K562 (cell line): ENCODE data around the gene SH3GL3. TPM values are rescaled to one million over a fixed set of nuclear protein-coding genes. Genes with fewer than 3 reads are reported as not detected.
A peak's percentile ranks its signal among the peaks of the same experiment; 100 is the strongest.

Source experiments
- ADNP ChIP-seq: fragments of 200-800 bp; sonication (Bioruptor generic); IDR thresholded peaks from 2 replicates; pipeline ENCODE4 v1.6.1; 2016; ENCODE audit warnings: missing genetic modification characterization, missing compliant biosample characterization
- AFF1 ChIP-seq, 2 experiments: fragments of 450-650 bp; IDR thresholded peaks; 2 replicates each; pipeline ENCODE4 v1.6.1; 2018; ENCODE audit warnings: mild to moderate bottlenecking in 2 of 2, low read depth in 1 of 2; ENCODE audit not compliant: partially characterized antibody in 2 of 2
- L3MBTL2 ChIP-seq: fragments of 450-650 bp; IDR thresholded peaks from 2 replicates; pipeline ENCODE4 v1.6.1; 2016; ENCODE audit warnings: mild to moderate bottlenecking, moderate library complexity
- NCOA4 ChIP-seq: fragments of 450-650 bp; IDR thresholded peaks from 2 replicates; pipeline ENCODE4 v1.6.1; 2018; ENCODE audit warnings: mild to moderate bottlenecking; ENCODE audit not compliant: partially characterized antibody
- SMAD3 ChIP-seq: fragments of 450-650 bp; formaldehyde crosslinking; conservative IDR thresholded peaks from 2 replicates; pipeline ENCODE4 v1.4.0; 2020; ENCODE audit warnings: mild to moderate bottlenecking
- SP2 ChIP-seq: IDR thresholded peaks from 2 replicates; pipeline ENCODE4 v1.6.1; 2011; ENCODE audit warnings: mild to moderate bottlenecking, low read depth, low read length, moderate library complexity; ENCODE audit not compliant: poor library complexity, severe bottlenecking; ENCODE audit errors: extremely low read depth
- TRIM25 ChIP-seq: fragments of 450-650 bp; IDR thresholded peaks from 2 replicates; pipeline ENCODE4 v1.7.0; 2016; ENCODE audit warnings: borderline replicate concordance
- ZBTB12 ChIP-seq: fragments of 250-450 bp; sonication (Bioruptor Pico); IDR thresholded peaks from 2 replicates; pipeline ENCODE4 v1.4.0; 2020
- ZBTB40 ChIP-seq, 2 experiments: fragments of 450-650 bp in 1 of 2; sonication (generic) in 1 of 2; formaldehyde crosslinking in 1 of 2; IDR thresholded peaks; 2 replicates each; pipeline versions ENCODE4 v1.7.1 to v1.9.0; 2016 to 2022; ENCODE audit warnings: inconsistent platforms in 1 of 2, mild to moderate bottlenecking in 1 of 2, missing genetic modification reagents in 1 of 2
- ZBTB7A ChIP-seq: IDR thresholded peaks from 2 replicates; pipeline ENCODE4 v1.6.1; 2011; ENCODE audit warnings: low read depth, mild to moderate bottlenecking, low read length, moderate library complexity, borderline replicate concordance; ENCODE audit not compliant: control insufficient read depth
- polyA plus RNA-seq, 8 experiments: library from polyadenylated mRNA; depleted of rRNA in 4 of 8; stranded (reverse) in 5 of 8; unstranded in 3 of 8; fragments of >200 nt; fragmentation: Nextera tagmentation in 2 of 8; fragmentation: Illumina TruSeq in 1 of 8; extraction: Ambion mirVana in 2 of 8; extraction: Trizol in 1 of 8; gene quantifications; 2 replicates each; pipeline versions ENCODE4 v1.2.1 to v1.2.3, GENCODE V29; 2011 to 2014; ENCODE audit warnings: inconsistent platforms in 1 of 8, missing spikeins in 1 of 8
- total RNA-seq, 7 experiments: library from RNA; depleted of rRNA in 6 of 7; stranded (reverse); fragments of >200 nt in 6 of 7; fragmentation: Illumina TruSeq in 2 of 7; extraction: Trizol in 2 of 7; gene quantifications; 2 replicates each; pipeline versions ENCODE4 v1.2.1 to v1.2.3, GENCODE V29; 2011 to 2021; ENCODE audit warnings: low replicate concordance in 1 of 7

SH3GL3 gene
- total and polyA plus RNA-seq, 9 of the 15 experiments (the other 6 are each of a cell fraction or from before 2014, with no cell fraction given) = 3.9 to 16.0 (median 9.7) TPM

- TF ChIP-seq AFF1 (IDR thresholded peaks at IDR 0.05; ENCODE audit: low read depth in 1 of 2, partially characterized antibody in 2 of 2) (peak in 1 of 2 experiments; percentile 24), ADNP (tag) (no peak), SP2 (no peak), L3MBTL2 (peak; percentile 24; the same call in 1 of the 2 replicates), SMAD3 (no peak), ZBTB40 (IDR thresholded peaks at IDR 0.05) (0 out of 2 replicates have a peak, but pooled peaks have one; percentile 11), ZBTB40 (CRISPR knock-in tag; IDR thresholded peaks at IDR 0.05) (no peak), NCOA4 (no peak), ZBTB12 (CRISPR knock-in tag) (no peak), ZBTB7A (no peak), TRIM25 (no peak)
Observed at GRCh38 chr15:83462953-83463433, 15.9 kb downstream of the SH3GL3 start (continued).
